LNCAP (cell line): ENCODE results near the gene KAZALD1.

Experiments used
- TF ChIP-seq, protein P1 (sequence below): fragments of 450-650 bp; IDR thresholded peaks from 2 replicates; pipeline ENCODE4 v1.5.1; 2017; ENCODE audit warnings: mild to moderate bottlenecking

The KAZALD1 gene

DNA sequence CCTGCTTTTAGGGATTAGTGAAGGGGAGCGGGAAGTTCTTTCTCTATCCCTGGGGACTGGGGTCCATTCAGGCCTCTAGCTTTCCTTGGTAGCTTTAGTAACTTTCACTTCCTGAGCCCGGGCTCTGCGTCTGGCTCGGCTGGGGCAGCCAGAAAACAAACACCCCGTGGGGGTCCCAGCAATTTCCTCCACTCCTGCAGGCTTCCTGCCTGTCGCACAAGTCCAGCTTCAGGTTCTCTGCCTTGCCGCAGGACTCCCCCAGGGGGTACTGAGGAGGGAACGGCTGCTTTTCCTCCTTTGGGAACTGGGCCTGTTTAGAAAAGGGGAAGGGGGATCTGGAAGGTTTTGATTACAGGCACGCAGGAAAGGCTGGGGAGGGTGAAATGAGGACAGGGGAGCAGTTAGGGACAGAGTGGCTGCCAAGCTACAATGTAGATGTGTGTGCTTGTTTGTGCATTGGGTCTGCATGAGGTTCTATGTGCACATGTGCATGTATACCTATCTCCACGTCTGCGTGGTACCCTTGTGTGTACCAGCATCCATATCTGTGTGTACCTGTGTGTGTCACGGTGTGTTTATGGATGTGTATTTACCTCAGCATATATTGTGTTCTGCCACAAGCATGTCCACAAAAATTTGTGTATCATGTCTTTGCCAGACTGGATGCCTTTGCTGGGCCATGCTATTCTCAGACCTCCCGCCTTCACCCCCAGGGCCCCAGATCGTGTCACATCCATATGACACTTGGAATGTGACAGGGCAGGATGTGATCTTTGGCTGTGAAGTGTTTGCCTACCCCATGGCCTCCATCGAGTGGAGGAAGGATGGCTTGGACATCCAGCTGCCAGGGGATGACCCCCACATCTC, 2.0 kb downstream of the KAZALD1 start:
- TF ChIP-seq, protein P1, sequence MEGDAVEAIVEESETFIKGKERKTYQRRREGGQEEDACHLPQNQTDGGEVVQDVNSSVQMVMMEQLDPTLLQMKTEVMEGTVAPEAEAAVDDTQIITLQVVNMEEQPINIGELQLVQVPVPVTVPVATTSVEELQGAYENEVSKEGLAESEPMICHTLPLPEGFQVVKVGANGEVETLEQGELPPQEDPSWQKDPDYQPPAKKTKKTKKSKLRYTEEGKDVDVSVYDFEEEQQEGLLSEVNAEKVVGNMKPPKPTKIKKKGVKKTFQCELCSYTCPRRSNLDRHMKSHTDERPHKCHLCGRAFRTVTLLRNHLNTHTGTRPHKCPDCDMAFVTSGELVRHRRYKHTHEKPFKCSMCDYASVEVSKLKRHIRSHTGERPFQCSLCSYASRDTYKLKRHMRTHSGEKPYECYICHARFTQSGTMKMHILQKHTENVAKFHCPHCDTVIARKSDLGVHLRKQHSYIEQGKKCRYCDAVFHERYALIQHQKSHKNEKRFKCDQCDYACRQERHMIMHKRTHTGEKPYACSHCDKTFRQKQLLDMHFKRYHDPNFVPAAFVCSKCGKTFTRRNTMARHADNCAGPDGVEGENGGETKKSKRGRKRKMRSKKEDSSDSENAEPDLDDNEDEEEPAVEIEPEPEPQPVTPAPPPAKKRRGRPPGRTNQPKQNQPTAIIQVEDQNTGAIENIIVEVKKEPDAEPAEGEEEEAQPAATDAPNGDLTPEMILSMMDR: no peak

DNA sequence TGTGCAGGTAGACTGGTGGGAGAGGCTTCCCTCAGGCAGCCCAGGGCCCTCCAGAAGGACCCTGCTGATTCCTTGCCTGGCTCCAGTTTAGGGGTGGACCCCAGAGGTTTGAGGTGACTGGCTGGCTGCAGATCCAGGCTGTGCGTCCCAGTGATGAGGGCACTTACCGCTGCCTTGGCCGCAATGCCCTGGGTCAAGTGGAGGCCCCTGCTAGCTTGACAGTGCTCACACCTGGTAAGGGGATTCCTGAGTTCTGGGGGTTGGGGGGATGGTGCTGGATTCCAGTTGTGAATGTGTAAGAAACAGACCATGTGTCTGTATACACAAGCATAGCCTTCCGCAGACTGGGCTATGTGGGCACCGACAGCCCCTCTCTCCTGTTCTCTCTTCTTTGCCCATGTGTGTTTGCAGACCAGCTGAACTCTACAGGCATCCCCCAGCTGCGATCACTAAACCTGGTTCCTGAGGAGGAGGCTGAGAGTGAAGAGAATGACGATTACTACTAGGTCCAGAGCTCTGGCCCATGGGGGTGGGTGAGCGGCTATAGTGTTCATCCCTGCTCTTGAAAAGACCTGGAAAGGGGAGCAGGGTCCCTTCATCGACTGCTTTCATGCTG, 2.7 kb downstream of the KAZALD1 start:
- TF ChIP-seq, protein P1: no peak

DNA sequence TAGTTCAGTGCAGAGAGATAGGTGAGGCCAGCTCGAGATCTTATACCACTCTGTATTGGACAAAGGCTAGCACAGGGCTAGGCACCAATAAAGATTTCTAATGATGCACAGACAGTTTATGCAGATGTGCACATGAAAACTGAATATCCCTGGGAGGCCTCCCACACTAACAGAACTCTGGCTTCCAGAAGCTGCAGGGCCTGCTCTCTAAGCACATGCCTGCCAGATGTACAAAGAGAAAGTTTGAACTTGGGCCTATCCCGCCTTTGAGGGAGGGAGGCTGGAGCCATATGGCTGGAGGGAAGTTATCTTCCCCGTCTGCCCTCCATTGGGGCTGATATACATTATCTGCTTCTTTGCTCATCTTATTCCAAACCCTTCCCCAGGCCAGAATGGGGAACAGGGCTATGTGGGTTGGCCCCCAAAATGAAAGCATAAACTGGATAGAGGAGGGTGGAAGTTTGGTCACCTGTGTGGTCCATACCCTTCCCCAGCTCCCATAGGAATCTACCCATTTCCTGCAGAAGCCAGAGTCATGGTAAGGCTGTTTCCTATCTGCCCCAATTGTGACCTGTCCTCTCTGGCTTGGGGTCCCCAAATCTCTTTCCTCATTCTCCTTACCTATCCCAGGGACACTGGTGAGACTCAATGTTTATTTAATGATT, 3.8 kb downstream of the KAZALD1 start:
- TF ChIP-seq, protein P1: no peak

DNA sequence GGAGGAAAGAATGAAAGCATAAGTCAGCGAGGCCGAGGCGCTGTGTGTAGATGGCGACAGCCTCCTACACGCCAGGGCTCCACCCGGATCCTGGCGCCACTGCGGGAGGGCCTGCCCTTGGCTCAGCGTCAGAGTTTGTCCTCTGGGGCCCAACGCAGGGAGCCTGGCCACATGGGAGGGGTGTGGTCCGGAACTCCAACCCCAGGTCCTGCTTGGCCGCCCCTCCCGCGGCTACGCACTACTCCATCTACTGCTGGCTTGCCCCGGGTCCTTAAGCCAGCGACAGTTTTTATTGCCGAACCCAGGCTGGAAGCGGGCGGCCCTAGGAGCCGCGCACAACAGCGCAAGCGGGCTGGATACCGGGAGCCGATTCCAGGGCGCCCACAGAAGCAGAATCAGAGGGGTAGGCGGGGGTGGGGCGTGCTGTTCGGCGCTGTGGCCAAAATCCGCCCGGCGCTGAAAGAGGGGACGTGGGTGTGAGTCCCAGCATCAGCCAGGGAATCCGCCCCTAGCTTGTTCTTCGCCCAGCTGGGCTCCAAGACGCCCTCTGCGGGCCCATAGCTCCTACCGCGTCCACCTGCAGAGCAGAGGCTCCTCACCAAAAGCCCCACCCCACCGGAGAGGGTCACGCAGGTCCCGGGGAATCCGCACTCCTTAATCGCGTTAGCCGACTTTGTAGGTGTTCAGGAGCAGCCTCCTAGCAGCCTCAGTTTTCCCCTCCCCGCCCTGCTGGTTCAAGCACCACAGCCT, 4.5 kb downstream of the KAZALD1 start:
- TF ChIP-seq, protein P1: peak; percentile 37

DNA sequence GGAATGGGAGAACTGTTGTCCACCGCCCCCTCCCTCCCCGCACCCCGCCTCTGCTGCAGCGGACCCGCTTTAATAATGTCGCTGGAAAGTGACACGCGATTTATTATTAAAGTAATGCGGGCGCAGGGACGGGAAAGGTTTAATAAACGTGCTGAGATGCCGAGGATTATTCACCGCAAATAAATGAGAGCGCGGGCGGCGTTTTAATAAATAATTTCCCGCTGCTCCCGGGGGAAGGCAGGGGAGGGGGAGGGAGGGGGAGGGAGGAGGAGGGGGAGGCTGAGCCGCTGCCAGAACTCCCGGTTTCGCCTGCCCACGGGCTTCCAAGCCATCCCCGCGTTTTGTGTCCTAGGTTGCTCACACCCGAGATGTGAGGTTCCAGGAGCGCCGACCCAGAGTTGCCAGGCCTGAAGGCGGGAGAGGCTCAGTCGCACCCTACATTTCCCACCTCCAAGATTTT, 5.1 kb downstream of the KAZALD1 start:
- TF ChIP-seq, protein P1: no peak

DNA sequence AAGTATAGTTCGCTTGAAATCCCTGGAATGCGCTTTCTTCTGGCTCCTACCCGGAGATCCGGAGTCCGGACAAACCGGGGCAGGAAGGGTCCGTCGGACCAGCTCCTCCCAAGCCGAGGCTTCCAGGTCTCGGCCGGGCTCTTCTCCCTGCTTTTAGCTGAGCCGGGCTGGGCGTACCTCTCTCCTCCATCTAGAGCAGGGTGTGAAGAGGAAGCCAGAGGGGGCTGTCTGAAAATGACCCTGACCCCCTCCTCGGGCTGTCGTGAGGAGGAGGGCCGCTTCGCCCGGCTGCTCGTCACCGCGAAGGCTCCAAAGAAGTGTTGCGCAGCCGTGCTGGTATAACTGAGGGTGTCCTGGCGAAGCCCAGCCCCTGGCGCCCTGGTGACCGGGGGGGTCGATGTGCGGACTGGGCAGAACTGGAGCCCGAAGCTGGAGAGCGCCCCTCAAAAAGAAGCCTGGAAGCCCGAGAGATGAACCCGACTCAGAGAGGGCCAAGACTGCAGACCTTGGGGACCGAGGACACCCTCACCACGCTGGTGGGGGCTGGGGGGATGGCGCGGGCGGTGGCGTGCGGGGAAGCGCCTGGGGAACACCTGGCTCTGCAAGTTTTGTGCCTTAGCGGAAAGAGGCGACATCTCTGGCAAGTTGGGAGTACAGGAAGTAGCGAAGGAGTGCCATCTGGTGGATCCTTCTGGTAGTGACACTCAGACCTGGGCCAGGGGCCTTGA, 5.7 kb downstream of the KAZALD1 start:
- TF ChIP-seq, protein P1: peak; percentile 66
